GM23248 (cell line): Measurements from ENCODE around the gene SNRPB. TPM values are rescaled to one million over a fixed set of nuclear protein-coding genes. Genes with fewer than 3 reads are reported as not detected.
A peak's percentile ranks its signal among the peaks of the same experiment; 100 is the strongest.

Experiments used
- DNase-seq: peaks from one replicate; pipeline ENCODE4 v3.0.0-alpha.2; 2015
- H2AFZ ChIP-seq: fragments of 200-600 bp; sonication (generic); 2 replicates; pipeline ENCODE4 v1.6.1; 2016; ENCODE audit warnings: antibody characterized with exemption
- H3F3A ChIP-seq: fragments of 200-600 bp; sonication (generic); 2 replicates; pipeline ENCODE4 v1.6.1; 2016; ENCODE audit warnings: mild to moderate bottlenecking, antibody characterized with exemption, mixed run types; ENCODE audit not compliant: insufficient read depth
- H3K27ac ChIP-seq: fragments of 200-600 bp; sonication (generic); 2 replicates; pipeline ENCODE4 v1.5.1; 2016; ENCODE audit warnings: mild to moderate bottlenecking
- H3K27me3 ChIP-seq: fragments of 200-600 bp; sonication (generic); replicated peaks from 2 replicates; pipeline ENCODE4 v1.6.1; 2016; ENCODE audit warnings: mild to moderate bottlenecking; ENCODE audit not compliant: insufficient read depth
- H3K36me3 ChIP-seq: fragments of 200-600 bp; sonication (generic); 2 replicates; pipeline ENCODE4 v1.6.1; 2016; ENCODE audit warnings: low read depth, mild to moderate bottlenecking
- H3K4me1 ChIP-seq: fragments of 200-600 bp; sonication (generic); 2 replicates; pipeline ENCODE4 v1.6.1; 2016; ENCODE audit warnings: mild to moderate bottlenecking; ENCODE audit not compliant: insufficient read depth
- H3K4me2 ChIP-seq: fragments of 200-600 bp; sonication (generic); one replicate; pipeline ENCODE4 v1.6.1; 2016; ENCODE audit warnings: mild to moderate bottlenecking; ENCODE audit not compliant: unreplicated experiment
- H3K4me3 ChIP-seq: fragments of 200-600 bp; sonication (generic); 2 replicates; pipeline ENCODE4 v1.5.1; 2016; ENCODE audit warnings: mild to moderate bottlenecking
- H3K79me2 ChIP-seq: fragments of 200-600 bp; sonication (generic); 2 replicates; pipeline ENCODE4 v1.6.1; 2016; ENCODE audit warnings: mild to moderate bottlenecking; ENCODE audit not compliant: insufficient read depth
- H3K9ac ChIP-seq: fragments of 200-600 bp; sonication (generic); 2 replicates; pipeline ENCODE4 v1.6.1; 2016; ENCODE audit warnings: mild to moderate bottlenecking
- H3K9me2 ChIP-seq: fragments of 200-600 bp; sonication (generic); 2 replicates; pipeline ENCODE4 v1.6.1; 2016; ENCODE audit warnings: mixed run types, mild to moderate bottlenecking, moderate library complexity; ENCODE audit not compliant: insufficient read depth
- H3K9me3 ChIP-seq: fragments of 200-600 bp; sonication (generic); one replicate; pipeline ENCODE4 v1.6.1; 2017; ENCODE audit warnings: low read depth
- H4K20me1 ChIP-seq: fragments of 200-600 bp; sonication (generic); 2 replicates; pipeline ENCODE4 v1.6.0; 2016; ENCODE audit not compliant: insufficient read depth
- EZH2 ChIP-seq: fragments of 200-600 bp; sonication (generic); IDR thresholded peaks from 2 replicates; pipeline ENCODE4 v1.6.1; 2018; ENCODE audit warnings: antibody characterized with exemption, mild to moderate bottlenecking; ENCODE audit not compliant: insufficient read depth, poor library complexity, severe bottlenecking
- EZH2phosphoT487 ChIP-seq: fragments of 200-600 bp; sonication (generic); IDR thresholded peaks from 2 replicates; pipeline ENCODE4 v1.6.1; 2018; ENCODE audit warnings: antibody characterized with exemption, moderate library complexity, mild to moderate bottlenecking, low read depth; ENCODE audit not compliant: insufficient read depth
- WGBS, 2 experiments: methylation state at CpG; one replicate each; pipeline ENCODE4 v1.1.6; 2015 to 2017; ENCODE audit warnings: low lambda C conversion rate in 2 of 2, low coverage in 1 of 2; ENCODE audit errors: missing lambda C conversion rate in 2 of 2; 5-methylcytosine and 5-hydroxymethylcytosine counted together
- in situ Hi-C: fragments of 300-500 bp; cut with MboI; formaldehyde crosslinking; loops from 2 replicates; pipeline ENCODE4 v1.15.0; 2020
- polyA plus RNA-seq: library from polyadenylated mRNA; unstranded; fragments of >200 nt; fragmentation: Nextera tagmentation; extraction: Ambion mirVana; gene quantifications from 2 replicates; pipeline ENCODE4 v1.2.1, GENCODE V29; 2016
- total RNA-seq: library from RNA; depleted of rRNA; stranded (reverse); fragments of >200 nt; shearing (Covaris generic); gene quantifications from 2 replicates; pipeline ENCODE4 v1.2.3, GENCODE V29; 2014

The SNRPB gene
- total and polyA plus RNA-seq, 2 experiments from 2014 or later = 221 to 280 TPM

DNA sequence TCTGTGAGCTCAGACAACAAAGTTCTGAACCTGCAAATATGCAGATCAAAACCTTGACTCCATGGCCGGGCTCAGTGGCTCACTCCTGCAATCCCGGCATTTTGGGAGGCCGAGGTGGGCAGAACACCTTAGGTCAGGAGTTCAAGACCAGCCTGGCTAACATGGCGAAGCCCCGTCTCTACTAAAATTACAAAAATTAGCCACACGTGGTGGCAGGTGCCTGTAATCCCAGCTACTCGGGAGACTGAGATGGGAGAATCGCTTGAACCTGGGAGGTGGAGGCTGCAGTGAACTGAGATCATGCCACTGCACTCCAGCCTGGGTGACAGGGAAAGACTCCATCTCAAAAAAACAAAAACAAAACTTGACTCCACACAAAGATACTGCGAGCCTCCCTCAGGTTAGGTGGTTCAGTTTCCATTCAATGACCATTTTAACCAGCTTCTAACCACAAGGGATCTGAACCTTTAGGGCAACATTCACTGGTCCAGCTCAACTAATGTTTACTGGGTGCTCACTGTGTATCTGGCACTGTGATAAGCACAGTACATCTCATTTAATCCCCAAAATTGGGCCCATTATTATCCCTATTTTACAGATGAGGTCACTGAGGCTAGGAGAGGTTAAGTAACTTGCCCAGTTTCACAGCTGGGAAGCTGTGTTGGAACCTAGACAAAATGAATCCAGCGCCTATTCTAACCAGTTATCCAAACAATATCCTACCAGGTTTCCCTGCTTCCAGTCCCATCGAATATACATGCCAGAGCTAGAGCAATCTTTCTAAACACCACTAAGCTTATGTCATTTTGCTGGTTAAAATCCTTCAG, 1.8 kb downstream of the SNRPB start:
- in situ Hi-C loops = loop anchor here (10.0 kb wide), 1 partner anchor 264 kb away; no protein-coding TSS in a partner anchor
- peaks cover 42% of the 10 kb centered on the region for H3K36me3 ChIP-seq

DNA sequence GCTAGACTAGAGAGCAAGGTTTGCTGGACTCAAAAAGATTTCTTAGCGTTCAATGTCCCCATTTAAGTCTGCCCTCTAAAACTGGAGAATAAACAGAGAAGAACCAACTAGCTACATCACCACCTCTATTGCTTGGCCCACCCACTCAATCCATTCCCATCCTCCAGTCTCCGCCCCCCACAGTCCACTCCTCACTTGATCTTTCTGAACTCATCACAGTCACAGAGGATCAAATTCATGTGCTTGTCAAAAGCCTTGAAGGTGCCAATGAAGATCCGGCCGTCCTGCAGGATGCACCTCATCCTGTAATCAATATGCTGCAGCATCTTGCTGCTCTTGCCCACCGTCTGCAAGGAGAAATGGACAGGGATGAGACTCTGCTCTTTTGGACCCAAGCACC, 3.2 kb downstream of the SNRPB start:
- Histone ChIP-seq H4K20me1 (peaks cover 22% of the 10 kb centered on the region; the same call in 1 of the 2 replicates), H3K4me1 (peaks cover 17% of the 10 kb centered on the region), H3K36me3 (peaks cover 54% of the 10 kb centered on the region), H3F3A (peaks cover 56% of the 10 kb centered on the region), H3K27me3 (no peaks in the 10 kb centered on the region), H3K4me3 (no peak overlapping the region), H3K9me2 (no peaks in the 10 kb centered on the region), H3K79me2 (peaks cover 79% of the 10 kb centered on the region), H3K9me3 (no peaks in the 10 kb centered on the region), H3K4me2 (no peak overlapping the region), H2AFZ (no peak overlapping the region), H3K9ac (no peak overlapping the region), H3K27ac (no peak overlapping the region)
- 93 to 97% methylated on average over 5 of the region's 5 CpGs for WGBS, 2 experiments
- TF ChIP-seq EZH2 (no peak), EZH2phosphoT487 (no peak)
- no peak for DNase-seq
- in situ Hi-C loops = loop anchor here (10.0 kb wide), 1 partner anchor 263 kb away; no protein-coding TSS in a partner anchor

More for the DNA sequence above, 1.8 kb downstream of the SNRPB start:
- Histone ChIP-seq H3K4me1 (peaks cover 25% of the 10 kb centered on the region), H3F3A (peaks cover 61% of the 10 kb centered on the region), H3K27me3 (no peaks in the 10 kb centered on the region), H2AFZ (no peak overlapping the region), H3K9me3 (no peaks in the 10 kb centered on the region), H4K20me1 (peaks cover 22% of the 10 kb centered on the region; the same call in 1 of the 2 replicates), H3K9me2 (no peaks in the 10 kb centered on the region), H3K9ac (peak overlapping the region; percentile 97), H3K27ac (peak overlapping the region; percentile 87), H3K4me3 (peak overlapping the region; percentile 89), H3K4me2 (peak overlapping the region; percentile 80), H3K79me2 (peaks cover 68% of the 10 kb centered on the region)
- DNase-seq = peak; percentile 52
- WGBS, 2 experiments = 65 to 73% methylated on average over 11 of the region's 11 CpGs
- no peak for TF ChIP-seq EZH2phosphoT487
- TF ChIP-seq EZH2 = no peak

DNA sequence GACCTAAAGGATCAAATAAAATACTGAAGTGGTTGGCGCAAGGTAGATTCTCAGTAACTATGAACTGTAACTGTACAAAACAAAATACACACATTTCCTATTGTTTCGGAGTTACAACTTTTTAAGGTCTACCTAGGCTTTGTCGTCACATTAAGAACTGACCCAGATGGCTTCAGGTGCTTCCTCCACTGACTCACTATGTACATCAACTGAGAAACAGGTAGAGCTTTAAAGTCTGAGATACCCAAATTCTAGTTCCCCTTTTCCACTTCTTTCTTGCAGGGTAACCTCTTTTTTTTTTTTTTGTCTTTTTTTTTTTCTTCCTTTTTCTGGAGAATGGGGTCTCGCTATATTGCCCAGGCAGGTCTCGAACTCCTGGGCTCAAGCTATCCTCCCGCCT, 5.5 kb downstream of the SNRPB start:
- H2AFZ ChIP-seq = no peak overlapping the region
- H3K27ac ChIP-seq = no peak overlapping the region
- DNase-seq = no peak
- peaks cover 22% of the 10 kb centered on the region; the same call in 1 of the 2 replicates for H4K20me1 ChIP-seq
- H3K9me3 ChIP-seq = no peaks in the 10 kb centered on the region
- peaks cover 79% of the 10 kb centered on the region for H3K79me2 ChIP-seq
- WGBS, 2 experiments = 94 to 96% methylated on average over 6 of the region's 6 CpGs
- no peak overlapping the region for H3K9ac ChIP-seq
- TF ChIP-seq EZH2 (no peak), EZH2phosphoT487 (no peak)
- in situ Hi-C loops = loop anchor here (10.0 kb wide), 1 partner anchor 260 kb away; no protein-coding TSS in a partner anchor
- peaks cover 65% of the 10 kb centered on the region for H3F3A ChIP-seq
- H3K9me2 ChIP-seq = no peaks in the 10 kb centered on the region
- H3K4me3 ChIP-seq = no peak overlapping the region
- peaks cover 76% of the 10 kb centered on the region for H3K36me3 ChIP-seq
- H3K4me1 ChIP-seq = peaks cover 12% of the 10 kb centered on the region
- no peaks in the 10 kb centered on the region for H3K27me3 ChIP-seq
- no peak overlapping the region for H3K4me2 ChIP-seq

DNA sequence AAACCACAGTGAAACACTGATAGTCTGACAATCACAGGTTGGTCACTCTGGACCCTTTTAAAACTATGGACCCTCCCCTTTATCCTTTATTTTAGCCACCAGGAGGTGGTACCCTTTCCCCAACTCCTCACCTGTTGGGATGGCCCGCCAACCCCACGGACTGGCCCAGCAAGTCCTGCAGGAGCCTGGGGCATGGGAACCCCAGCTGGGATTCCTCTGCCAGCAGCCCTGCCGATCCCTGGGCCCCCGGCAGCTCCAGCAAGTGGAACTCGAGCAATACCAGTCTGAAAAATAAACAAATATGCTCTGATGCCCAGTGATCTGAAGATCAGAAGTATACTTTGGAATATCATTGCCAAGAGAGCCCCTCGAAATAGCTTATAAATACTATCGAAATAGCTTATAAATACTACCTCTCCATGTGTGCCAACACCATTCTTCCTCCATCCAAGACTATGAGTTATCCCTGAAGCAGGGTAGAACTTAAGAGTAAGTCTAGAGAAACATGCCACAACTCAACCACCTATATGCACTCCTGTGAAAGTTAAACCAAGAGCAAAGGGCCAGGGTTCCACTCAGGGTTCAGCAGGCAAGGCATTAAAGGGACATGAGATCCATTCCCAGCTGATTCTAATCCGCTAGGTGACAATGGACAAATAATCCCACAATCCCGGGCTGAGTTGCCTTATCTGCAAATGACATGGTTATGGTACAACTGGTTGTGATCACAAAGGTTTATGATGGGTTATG, 6.8 kb downstream of the SNRPB start:
- Histone ChIP-seq H3K36me3 (peaks cover 87% of the 10 kb centered on the region), H3K4me3 (no peak overlapping the region), H4K20me1 (peaks cover 22% of the 10 kb centered on the region; the same call in 1 of the 2 replicates), H3K27me3 (no peaks in the 10 kb centered on the region), H3K4me1 (peaks cover 9% of the 10 kb centered on the region), H3K9ac (no peak overlapping the region), H3K27ac (no peak overlapping the region), H3K79me2 (peaks cover 66% of the 10 kb centered on the region), H2AFZ (no peak overlapping the region), H3F3A (peaks cover 73% of the 10 kb centered on the region), H3K9me2 (no peaks in the 10 kb centered on the region), H3K9me3 (no peaks in the 10 kb centered on the region), H3K4me2 (no peak overlapping the region)
- WGBS, 2 experiments = 84% methylated on average over 9 of the region's 9 CpGs
- in situ Hi-C loops = loop anchor here (10.0 kb wide), 1 partner anchor 259 kb away; no protein-coding TSS in a partner anchor
- no peak for DNase-seq
- TF ChIP-seq EZH2phosphoT487 (no peak), EZH2 (no peak)
